CD4-positive, alpha-beta T cell treated with Interferon gamma for 1 hour (primary cell): ENCODE data around the gene TP53TG5.

ENCODE experiments used
- DNase-seq: peaks from one replicate; pipeline ENCODE4 v3.0.0-alpha.2; 2020

The TP53TG5 gene

DNA sequence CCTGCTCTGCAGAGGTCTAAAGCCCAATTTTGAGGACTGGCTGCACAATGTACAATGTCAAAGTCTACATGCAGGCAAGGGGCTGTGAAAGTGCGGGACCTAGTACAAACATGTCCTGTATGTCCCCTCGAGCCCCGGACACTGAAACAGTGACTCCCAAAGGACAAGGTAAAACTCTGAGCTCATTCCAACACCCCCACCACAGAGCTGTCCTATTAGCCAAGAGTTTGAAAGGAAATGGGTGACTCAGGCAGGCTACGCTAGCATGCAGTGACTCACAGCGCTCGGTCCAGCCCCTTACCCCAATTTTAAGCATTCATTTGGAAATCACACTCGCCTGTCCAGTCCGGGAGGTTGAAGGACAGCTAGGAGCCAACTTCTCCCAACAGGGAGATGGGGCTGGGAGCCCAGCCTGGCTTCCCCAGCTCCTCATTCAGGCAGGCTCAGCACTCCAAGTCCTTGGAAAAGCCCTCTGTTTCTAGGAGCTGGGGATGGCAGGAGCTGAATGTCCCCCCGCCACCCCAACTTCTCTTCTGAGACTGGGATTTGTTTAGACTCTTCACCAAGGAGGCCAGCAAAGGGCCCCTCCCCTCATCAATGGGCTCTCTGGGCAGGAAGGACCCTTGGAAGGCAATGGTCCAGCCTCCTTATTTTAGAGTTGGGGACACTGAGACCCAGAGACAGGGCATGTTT lies 33.8 kb downstream of the TP53TG5 start:
- DNase-seq = peak; percentile 46

DNA sequence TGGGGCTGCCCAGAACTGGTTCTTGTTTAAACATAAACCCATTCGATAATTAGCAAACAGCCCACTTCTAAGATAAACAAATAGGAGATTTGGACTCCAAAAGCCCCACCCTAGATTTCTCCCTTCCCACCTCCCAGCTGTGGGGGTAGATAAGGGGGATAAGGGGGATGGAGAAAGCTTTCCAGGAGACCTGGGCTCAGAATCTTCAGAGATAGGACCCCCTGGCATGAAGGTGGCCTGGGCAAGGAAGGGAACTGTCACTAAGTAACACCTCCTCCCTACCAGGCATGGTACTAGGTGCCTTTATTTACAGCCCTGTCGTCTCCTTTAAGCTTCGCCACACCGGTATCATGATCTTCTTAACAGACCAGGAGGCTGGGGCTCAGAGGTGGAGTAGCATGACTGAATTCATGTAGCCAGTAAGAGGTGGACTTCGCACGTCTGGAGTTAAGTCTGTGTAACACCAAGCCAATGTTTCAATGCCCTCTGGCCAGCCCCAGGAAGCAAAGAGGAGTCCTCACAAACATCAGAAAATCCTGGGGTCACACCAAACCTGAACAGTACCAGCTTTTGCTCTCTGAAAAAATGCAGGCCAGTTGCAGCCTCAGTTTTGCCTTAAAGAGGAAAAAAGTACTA lies 34.5 kb downstream of the TP53TG5 start:
- no peak for DNase-seq

DNA sequence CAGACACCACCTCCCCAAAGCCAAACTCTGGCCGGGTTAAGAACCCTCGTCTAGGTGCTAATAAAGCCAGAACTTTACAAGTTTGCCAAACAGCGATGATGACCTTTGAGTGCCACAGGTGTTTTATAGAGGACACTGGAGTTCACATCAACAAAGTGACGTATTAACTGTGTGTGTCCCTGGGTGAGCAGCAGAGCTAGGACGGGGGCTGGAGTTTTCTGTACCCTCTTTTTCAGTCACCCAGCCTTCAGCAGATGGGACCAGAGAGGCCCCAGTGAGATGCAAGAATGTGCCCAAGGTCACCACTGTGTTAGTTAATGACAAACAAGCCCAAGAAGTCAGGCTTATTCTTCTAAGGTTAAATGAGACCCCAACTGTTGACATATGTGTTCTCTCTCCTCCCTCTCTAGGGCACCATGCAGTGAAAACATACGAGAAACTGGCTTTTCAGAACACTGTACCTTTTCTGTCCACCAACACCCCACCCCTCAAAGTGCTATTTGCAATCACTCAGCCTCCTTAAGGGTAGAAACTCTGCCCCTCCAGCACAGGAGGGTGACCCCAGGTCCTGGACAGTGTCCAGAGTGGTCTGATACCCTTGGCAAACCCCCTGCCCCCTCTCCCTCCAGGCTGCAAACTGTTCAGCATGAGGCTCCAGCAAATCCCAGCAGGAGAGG lies 35.1 kb downstream of the TP53TG5 start:
- DNase-seq = no peak

DNA sequence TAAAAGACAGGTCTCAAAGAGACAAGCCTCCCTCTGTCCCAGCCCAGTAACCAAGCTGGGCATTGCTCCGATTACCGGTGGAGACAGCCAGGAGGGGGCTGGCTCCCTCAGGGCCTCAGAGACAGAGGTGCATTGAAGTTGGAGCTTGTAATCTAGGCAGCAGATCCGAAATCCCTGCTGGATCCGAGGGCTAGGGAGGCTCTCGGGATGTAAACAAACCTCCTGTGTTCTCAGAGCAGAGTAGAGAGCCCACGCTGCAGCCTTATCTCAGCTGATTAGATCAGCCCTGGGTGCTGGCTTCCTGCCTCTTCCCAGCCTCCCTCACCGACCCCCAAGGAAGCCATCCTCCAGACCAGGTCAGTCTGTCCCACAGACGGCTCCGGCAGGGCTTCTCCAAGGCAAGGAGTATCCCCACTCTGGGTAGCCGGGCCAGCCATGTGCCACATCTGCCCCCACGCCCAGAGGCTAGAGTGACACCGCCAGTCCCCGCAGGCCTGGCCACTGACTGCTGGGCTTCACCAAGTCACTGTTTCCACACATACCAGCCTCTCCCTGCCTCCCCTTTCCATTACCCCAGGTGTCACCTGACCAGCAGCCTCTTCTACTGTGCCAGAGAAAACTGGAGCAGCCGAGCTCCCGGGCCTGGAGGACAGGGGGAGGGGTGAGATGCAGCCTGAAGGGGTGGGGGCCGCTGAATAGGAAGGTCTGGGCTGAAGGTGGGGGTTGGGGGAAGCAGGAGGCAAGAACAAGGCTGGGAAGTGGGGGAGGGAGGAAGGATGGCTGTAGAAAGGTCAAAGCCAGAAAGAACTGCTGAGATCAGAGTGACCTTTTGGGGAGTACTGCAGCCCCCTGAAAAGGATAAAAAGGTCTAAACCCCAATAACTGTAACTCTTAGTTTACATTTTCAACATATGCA lies 35.9 kb downstream of the TP53TG5 start:
- no peak for DNase-seq

GRCh38 chr20:45341579-45341938 lies 36.6 kb downstream of the TP53TG5 start:
- DNase-seq = no peak

DNA sequence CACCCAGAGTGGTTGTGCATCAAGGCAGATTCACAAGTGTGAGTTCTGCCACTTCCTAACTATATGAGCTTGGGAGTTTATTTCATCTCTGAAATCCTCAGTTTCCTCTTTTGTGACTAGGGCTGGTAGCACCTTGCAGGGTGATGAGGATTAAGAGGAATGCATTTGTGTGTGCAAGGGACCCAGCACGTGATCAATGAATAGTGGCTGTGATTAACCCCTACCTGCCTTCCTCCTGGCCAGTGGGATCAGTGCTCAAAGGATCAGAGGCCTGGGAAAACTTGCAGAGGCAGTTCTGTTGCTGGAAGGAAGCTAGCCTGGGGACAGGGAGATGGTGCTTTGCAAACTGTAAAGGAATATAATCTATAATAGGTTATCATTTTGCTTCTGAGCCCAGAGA lies 37.2 kb downstream of the TP53TG5 start:
- no peak for DNase-seq

GRCh38 chr20:45340236-45340847 lies 37.8 kb downstream of the TP53TG5 start:
- no peak for DNase-seq

GRCh38 chr20:45339799-45340198 lies 38.3 kb downstream of the TP53TG5 start:
- DNase-seq = no peak

- no peak for DNase-seq
These were observed 39.0 kb downstream of the TP53TG5 start for GRCh38 chr20:45339084-45339483.

GRCh38 chr20:45338121-45339030 lies 39.7 kb downstream of the TP53TG5 start:
- DNase-seq = no peak

- no peak for DNase-seq
These were observed 40.6 kb downstream of the TP53TG5 start for GRCh38 chr20:45337367-45338120.

DNA sequence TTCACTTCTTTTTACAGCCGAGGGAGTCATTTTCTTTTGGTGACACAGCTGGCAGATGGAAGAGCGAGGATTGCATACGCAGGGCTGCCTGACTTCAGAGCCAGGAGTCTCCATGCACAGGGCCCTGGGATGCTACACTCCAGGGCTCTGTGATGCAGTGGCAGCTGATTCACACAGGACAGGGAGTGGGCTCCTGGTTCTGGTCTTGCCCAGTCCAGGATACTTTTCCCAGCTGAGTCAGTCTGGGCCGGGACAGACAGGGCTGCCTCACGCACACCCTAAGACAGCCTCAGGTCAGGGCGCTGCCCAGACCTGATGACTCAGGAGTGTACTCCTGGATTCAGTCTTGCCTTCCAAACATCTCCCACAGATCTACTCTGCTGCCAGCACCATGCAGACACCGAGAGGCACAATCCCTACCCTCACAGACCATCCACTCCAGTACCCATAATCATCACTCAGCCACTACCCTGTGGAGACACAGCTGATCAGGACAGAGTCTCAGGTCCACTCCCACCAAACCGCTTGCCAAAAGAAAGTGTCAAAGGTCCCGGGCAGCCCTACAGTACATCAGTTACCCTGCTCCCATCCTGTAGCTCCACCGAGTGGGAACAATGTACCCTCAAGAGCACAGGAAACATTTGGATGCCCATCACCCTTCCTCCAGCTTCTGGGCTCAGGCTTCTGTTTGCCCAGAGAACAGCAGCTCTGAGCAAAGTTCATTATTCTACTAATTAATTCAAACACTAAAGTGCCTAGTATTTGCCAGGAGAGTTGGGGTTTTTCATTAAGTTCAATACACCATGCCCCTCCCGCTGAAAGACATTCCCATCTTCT lies 41.4 kb downstream of the TP53TG5 start:
- DNase-seq = no peak

- no peak for DNase-seq
These were observed 47.6 kb downstream of the TP53TG5 start for GRCh38 chr20:45330476-45330875.

GRCh38 chr20:45329497-45330319 lies 48.4 kb downstream of the TP53TG5 start:
- no peak for DNase-seq

GRCh38 chr20:45328451-45328850 lies 49.7 kb downstream of the TP53TG5 start:
- DNase-seq = no peak

DNA sequence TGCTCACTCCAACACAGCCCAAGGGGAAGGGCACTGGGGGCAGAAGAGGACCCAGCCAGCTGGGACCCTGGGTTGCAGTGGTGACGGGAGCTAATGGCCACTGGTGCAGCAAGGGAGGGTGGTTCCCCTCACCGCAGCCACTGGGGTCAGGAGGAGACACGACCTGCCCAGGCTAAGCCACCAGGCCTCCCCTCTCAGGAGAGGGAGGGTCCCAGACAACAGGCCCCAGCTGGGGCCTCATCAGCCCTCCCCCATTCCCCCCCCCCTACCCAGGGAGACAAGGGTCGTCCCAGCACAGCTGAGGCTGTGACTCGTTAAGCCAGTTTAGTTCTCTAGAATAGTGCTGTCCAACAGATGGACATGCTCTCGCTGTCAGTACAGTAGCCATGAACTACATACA lies 52.8 kb downstream of the TP53TG5 start:
- DNase-seq = no peak

DNA sequence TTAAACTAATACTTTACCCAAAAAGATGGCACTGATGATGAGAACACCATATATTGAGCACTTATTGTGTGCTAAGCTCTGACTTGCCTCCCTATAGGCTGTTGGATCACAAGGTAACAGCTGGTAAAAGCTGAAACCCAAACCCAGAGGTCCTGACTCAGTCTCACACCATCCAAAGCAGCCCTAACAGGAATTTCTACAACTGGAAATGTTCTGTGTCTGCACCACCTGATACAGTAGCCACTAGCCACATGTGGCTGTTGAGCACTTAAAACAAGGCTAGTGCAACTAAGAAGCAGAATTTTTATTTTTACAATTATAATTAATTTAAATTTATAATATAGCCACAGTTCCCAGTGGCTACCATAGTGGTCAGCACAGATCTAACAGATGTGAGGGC lies 54.4 kb downstream of the TP53TG5 start:
- DNase-seq = no peak

GRCh38 chr20:45322952-45323383 lies 55.2 kb downstream of the TP53TG5 start:
- peak; percentile 47 for DNase-seq
